GM11168 (cell line): Measurements from ENCODE around the gene MYO18A.
"Not testable (repeated sequence)": the region's sequence is repeated elsewhere in the genome, so short reads cannot be mapped to it uniquely, and the experiment has no call there.

Experiments
- in situ Hi-C: fragments of 300-500 bp; cut with MboI; formaldehyde crosslinking; loops from one replicate; pipeline ENCODE4 v1.12.0; 2022; ENCODE audit warnings: low sequenced_read_pairs; ENCODE audit not compliant: unreplicated experiment

Gene MYO18A

DNA sequence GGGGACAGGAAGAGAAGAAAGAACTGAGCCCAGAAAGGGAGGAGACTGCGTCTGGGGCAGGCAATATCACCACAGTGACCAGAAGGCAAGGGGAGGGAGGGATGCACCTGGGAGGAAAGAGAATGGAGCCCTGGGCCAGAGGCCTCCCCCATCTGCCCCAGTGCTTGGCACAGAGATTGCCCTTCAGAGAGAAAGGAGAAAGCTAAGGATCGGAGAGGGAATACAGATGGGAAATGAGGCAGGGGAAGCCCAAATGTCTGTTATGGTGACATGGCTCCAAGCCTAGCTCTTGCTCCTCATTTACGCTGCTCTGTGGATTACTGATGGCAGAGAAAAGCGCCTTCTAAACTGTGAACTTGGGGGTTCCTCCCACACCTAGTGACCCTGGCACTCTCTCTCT, 90.1 kb downstream of the MYO18A start:
- in situ Hi-C loops = no loop called here

DNA sequence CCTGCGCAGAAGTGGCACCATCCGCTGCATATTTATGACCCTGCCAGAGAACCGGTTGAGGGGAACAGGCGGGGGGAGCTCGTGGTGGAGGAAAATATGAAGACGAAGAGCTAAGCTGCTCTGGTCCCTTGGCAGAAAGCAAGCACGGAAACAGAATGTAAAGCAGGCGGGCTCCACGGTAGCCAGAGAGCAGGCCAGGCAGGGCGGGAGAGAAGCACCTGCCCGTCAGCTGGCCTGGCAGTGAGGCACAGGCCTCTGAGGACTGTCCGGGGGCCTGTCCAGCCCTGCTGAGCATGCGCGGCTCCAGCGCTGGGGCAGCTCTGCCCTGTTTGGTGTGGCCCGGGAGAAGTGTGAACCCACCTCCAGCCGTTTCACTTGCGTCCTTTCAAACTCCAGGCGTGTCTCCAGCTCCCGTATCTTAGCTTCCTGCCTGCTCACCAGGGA, 90.6 kb downstream of the MYO18A start:
- in situ Hi-C loops = no loop called here

DNA sequence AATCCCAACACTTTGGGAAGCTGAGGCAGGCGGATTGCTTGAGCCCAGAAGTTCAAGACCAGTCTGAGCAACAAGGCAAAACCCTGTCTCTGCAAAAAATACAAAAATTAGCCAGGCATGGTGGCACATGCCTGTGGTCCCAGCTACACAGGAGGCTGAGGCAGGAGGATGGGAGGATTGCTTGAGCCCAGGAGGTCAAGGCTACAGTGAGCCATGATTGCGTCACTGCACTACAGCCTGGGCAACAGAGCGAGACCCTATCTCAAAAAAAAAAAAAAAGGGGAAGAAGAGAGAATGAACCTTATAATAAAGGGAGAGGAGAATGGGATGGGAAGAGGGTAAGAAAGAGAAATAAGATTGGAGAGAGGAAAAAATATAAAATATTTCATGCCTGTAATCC, 91.4 kb downstream of the MYO18A start:
- in situ Hi-C loops = not testable (repeated sequence)

DNA sequence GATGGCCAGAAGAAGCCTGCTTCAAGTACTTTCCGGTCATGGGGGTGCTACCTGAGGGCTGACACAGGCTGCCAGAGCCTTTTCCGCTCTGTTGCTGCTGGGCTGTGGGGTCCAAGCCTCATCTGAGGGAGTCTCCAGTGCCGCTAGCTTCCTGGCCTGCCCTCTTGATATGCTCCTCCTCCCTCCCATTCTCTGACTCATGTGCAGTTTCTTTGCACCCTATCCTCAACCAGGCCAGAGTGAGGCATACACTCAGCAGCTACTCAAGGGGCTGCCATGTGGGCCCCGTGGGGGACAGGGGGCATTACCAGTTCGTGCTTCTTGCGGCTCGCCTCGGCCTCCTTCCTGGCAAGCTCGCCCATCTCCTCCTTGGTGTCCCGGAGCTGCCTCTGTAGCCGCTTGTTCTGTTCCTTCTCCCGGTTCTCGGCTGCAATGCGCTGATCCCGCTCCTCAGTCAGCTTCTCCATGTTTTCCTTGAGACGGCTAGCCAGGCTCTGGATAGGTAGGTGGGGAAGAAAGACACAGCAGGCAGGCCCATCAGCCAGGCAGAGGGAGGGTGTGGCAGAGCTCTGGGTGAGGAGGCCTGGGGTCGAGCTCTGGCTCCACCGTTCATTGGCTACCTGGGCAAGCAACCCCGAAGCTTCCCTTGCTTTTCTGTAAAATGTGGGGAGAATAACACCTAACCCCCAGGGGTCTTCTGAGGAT, 93.4 kb downstream of the MYO18A start:
- in situ Hi-C loops = no loop called here

DNA sequence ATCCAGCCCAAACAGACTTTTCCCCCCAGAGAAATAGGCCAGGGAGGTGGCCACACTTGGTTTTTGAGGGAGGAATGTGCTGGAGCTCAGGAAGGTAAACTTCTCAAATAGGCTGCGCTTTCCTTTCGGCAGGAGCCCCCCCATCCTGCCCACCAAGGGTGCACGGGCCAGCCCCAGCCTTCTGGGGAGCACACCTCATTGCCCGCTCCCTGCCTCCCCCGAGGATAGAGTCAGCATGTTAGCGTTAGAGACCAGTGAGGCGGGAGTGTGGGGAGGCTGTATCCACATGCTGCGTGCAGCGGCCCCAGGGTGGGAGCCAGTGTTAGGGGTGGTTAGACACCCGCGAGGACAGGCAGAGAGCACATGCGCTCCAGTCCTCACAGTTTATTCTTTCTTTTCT, 95.0 kb downstream of the MYO18A start:
- in situ Hi-C loops = no loop called here

DNA sequence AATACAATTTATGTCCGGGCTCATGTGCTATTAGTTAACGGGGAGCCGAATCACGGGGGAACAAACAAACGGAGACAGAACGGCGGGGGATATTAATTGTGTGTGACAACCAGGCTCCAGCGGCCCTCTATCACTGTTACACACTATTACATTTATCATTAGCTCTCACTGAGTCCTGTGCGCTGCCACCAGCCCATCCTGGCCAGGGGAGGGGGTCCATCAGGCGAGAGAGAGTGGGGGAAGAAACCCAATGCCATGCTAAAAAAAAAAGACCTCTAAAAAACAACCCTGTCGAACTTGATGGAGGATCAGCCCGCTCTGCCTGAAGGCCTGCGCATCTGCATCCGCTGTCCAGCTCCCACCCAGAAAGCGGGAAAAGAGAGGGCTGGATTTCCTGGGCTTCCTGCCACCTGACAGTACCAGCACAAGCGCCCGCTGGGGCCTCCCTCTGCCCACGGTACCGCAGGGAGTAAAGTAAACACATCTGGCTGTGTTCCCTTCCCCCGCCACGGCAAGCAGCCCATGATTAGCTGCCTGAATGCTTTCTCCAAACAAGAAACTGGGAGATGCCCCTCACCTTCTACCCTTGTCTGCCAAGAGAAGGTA, 95.6 kb downstream of the MYO18A start:
- in situ Hi-C loops = no loop called here

DNA sequence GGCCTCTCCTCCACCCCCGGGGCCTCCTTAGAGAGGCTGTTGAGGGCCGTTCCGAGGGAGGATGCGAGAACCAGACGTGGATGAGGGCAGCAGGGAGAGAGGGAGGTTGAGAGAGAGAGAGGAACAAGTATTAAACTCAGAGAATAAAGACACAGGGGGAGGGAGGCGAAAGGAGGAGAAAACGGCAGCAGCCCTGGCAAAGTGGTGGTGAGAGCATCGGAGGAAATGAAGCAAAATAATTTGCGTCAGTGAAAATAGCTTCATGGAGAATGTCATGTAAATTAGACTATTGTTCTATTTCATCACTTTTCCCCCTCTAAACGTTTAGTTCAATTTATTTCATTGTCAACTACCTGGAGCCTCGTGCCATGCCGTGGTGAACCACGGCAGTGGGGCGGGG, 99.2 kb downstream of the MYO18A start:
- in situ Hi-C loops = no loop called here

DNA sequence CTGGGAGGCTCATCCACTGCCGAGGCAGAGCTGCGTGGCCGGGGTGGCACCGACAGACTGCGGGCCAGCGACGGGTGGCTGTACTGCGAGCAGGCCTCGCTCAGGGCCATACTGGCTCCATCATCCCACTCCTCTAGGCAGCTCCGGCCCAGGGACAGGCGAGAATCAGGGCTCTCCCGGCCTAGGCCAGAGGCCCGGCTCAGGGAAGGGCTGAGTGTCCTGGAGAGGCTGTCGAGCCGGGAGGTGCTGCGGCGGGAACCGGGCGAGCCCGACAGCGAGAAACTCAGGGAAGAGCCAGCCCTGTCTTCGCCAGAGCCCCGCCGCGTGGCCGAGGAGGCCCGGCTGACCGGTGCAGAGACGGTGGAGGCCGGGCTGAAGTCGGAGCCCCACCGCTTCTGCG, 99.9 kb downstream of the MYO18A start:
- in situ Hi-C loops = no loop called here

DNA sequence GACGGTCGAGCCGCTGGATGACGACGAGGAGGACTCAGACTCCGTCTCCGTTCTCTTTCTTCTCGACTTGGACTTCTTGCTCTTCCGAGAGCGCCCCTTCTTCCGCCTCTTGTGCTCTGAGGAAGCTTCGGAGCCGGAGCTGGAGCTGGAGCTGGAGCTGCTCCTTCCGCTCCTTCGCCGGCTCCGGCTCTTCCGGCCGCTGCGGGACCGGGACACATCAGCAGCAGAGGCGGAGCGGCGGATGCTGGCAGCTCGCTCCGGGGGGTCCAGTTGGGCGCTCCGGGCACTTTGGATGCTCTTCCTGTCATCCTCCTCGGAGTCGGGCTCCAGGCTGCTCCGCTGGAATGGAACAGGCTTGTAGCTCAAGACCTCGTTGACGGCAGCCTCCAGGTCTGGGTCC, 100.3 kb downstream of the MYO18A start:
- in situ Hi-C loops = no loop called here

DNA sequence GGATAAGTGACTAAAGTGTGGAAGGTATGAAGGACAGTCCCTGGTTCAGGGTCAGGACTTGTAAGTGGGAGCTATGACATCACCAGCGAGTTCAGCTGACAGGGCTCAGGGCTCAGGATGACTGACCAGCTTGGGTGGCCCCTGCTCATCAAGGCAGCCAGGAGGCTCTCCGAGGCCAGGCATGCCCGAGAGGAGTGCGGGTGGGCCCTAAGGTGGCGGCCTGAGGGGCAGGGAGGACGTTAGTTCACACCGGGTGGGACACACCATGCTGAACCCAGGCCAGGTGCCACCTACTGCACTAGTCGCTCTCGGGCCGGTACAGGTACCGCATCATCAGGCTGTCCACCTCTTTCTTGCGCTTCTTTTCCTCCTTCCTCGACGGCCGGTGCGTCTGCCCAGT, 100.8 kb downstream of the MYO18A start:
- in situ Hi-C loops = no loop called here

DNA sequence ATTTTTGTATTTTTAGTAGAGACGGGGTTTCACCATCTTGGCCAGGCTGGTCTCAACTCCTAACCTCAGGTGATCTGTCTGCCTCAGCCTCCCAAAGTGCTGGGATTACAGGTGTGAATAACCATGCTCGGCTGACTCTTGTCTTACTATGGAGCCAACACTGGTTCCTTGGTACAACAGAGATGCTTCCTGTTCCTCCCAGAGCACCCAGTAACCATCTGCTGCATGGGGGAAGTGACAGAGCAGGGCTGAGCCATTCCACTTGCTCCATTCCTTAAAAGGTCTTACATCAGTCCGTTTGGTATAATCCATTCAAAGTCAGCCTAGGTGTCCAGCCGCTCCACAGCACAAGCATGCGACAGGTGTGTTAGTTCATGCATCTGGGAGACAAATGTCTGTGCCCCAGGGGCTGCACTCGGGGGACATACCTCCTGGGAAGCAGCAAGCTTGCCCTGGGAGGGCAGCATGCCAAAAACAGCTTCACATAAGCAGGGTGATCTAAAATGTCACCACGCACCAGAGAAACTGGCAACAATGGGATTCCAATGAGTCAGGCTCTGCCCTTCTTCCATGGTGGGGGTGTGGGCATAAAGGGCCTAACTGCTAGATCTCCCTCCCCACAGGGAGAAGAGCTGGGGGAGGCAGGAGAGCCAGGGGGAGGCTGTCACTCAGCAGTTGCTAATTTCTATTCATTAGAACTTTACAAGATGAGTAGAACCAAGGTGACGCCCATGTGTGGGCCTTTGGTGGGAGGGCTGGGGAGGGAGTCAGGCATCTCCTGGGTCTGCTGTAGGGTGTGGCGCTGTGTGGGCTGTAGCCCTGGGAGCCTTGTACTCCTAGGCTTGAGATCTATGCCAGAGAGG, 101.8 kb downstream of the MYO18A start:
- in situ Hi-C loops = no loop called here

DNA sequence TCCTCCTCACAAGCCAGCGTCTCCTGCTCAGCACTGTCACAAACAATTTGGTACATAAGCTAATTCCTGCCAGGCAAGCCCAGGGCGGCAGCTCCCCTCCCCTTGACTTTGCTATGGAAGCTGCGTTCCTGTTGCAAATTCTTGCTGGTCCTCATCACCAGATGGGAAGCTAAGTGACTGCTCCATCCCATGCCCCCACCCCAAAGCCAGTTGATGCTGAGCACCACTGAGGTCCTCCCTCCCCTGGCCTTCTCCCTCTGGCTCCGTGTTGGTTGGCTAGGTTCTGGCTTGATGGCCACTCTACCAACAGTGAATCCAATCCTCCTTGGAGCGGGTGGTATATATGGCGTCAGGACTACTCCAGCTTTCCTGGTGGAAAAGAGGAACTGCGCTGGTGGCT, 102.9 kb downstream of the MYO18A start:
- in situ Hi-C loops = no loop called here

DNA sequence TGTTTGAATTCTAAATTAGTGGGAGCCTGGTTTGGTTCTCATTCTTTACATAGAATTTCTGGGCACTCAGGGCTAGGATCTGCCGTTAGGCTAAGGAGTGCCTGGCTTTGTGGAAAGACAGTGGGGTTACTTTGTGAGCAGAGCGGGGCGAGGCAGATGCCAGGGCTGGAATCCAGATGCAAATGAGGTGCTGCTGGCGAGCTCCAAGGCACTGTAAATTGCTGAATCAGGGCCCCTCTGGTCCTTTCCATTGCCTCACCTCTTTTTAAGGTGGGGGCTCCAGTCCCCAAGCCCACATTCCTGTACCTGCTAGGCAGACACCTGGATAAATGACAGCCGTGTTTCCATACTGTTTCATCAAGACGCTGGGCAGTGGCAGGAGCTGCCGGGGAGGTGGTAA, 103.5 kb downstream of the MYO18A start:
- in situ Hi-C loops = no loop called here

DNA sequence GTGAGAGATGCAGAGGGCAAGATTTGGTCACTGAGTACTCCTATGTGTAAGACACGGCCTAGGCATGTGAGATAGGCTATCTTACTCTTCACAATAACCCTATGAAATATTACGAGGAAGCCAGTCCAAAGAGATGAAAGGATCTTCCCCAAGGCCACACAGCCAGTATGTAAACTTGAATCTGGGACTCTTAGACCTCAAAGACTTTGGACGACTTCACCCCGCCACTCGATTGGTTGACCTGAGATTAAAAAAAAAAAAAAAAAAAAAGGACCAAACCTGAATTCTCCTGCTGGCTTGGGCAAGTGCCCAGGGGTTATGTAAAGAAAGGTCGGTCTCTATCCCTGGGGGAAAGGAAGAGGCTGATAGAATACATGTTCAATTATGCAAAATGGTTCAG, 104.1 kb downstream of the MYO18A start:
- in situ Hi-C loops = no loop called here

DNA sequence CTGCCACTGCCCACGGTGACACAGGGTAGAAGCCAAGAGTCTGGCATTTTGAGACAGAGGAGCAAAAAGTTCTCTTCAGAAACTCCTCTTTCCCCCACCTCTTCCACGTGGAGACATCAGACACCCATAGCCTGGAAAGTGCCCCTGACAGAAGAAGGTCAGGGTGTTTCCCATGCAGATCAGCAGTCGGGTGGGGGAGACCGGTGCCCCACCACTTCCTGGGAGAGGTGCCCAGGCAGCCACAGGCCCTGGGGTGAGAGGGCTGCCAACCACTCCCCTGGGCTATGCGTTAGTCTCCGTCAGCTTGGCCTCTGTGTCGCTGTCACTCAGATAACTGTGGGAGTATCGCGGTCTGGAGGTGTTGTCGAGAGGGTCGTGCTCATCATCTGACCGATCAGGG, 105.7 kb downstream of the MYO18A start:
- in situ Hi-C loops = no loop called here

DNA sequence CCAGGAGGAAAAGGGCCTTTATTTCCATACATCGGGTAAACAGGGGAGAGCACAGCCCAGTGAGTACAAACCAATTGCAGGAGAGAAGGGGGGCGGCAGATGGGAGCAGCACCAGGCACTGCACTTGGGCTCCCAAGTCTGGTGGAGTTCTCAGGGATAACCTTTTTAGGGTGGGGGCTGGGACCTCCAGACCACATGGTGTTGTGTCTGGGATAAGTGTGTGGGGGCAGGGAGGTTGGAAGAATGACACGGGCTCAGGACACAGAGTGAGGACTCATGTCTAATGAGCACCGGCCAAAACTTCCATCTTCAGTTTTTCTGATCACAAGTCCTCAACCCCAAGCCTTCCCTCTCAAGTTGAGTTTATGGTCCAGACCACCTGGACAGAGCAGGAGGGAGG, 106.7 kb downstream of the MYO18A start:
- in situ Hi-C loops = no loop called here

DNA sequence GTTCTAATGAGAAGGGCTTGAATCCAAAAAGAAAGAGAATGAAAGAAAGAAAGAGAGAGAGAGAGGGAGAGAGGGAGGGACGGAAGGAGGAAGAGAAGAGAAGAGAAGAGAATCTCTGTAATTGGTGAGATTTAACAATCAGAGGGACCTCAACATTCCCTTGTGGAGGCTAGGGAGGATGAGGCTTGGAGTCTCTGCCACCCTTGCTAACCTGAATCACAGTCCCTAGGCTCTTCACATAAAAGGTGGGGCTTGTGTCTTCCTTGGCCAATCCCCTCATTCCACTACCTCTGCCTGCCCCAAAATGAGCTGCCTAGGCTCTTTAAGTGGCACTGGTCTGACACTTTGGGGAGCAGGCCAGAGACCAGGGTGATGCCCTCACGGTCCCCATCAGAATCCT, 107.2 kb downstream of the MYO18A start:
- in situ Hi-C loops = no loop called here

DNA sequence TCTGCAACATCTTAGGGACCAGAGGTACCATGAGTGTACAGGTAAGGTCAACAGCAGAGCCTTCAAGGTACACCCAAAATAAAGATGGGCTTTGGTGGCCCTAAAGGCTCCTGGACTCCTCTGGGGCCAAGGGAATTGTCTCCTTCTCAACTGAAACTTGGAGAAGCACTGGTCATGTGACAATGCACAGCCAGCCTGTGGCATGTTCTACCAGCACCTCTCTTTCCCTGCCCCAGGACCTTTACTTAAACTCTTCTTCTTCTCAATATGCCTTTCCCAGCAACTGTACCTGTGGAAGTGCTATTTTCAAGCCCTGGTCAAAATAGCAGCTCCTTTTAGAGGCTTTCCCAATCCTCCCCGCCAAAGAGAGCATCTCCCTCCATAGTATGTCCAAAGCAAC, 108.9 kb downstream of the MYO18A start:
- in situ Hi-C loops = no loop called here

DNA sequence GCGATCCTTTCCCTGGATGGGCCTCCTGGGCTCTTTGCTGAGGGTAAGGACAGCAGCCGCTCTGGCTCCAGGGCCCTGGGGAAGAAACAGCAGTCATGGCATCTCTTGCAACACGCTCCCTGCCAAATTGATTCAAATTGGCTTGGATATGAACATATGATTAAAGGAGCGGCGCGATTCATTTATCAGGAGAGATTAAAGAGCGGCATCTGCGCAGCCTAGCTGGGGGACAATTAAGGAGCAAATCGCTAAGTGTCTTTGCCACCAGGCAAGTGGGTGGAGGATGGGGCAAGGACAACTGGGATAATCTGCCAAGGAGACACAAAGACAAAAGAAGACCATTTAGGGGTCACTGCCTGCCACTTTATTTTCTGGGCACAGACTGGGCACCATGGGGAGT, 109.4 kb downstream of the MYO18A start:
- in situ Hi-C loops = no loop called here

DNA sequence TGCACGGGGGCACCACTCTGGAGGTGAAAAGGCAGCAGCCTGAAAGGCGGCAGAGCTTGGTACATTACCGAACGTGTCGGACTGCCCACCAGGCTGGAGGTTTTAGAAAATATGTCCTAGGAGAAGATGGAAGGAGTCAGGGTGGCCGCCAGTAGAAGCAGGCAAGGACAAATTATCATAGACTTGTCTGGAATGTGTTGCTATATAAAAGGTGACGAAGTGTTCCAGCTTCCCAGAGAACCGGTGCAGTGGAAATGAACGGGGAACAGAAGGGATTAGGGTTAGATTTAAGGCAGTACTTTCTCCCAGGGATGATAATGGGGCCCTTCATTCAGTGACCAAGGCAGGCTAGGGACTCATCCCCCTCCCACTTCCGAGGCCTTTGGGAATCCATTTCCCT, 109.9 kb downstream of the MYO18A start:
- in situ Hi-C loops = no loop called here

DNA sequence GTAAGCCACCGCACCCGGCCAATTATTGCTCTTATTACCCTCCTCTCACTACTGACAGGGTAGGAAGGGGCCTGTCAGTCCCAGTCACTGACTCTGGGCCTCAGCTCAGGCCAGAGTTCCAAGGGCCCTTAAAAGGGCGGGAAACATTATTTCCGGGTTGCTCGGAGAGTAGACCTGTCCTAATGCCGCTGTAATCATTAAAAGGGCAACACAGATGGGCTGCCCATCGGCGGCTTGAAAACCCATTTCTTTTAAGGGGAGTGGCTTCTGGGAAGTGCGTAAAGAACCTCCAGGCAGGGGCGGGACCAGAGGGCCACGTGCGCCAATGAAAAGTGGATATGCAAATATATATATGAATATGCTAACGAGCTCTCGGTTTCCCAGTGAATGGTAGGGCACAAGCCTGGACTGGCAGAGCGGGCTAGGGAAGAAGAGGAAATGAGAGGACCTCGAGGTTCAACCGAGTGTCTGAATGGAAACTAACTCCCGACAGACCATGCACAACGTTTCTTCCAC, 110.6 kb downstream of the MYO18A start:
- in situ Hi-C loops = no loop called here
